CD14-positive monocyte (primary cell): ENCODE results near the gene NUP50. TPM values are rescaled to one million over a fixed set of nuclear protein-coding genes. Genes with fewer than 3 reads are reported as not detected.

ENCODE experiments used
- DNase-seq, 3 donors: peaks; one replicate each; pipeline ENCODE4 v3.0.0-alpha.2; 2011 to 2022
- H2AFZ ChIP-seq: 2 replicates; pipeline ENCODE4 v1.6.0; 2012; ENCODE audit warnings: mild to moderate bottlenecking, low read depth, low read length, inconsistent platforms; ENCODE audit not compliant: insufficient read depth, poor library complexity, severe bottlenecking
- H3K27ac ChIP-seq, 2 donors: 1 replicate in 1 of 2; 2 replicates in 1 of 2; pipeline ENCODE4 v1.5.1; 2012 to 2013; ENCODE audit warnings: low read length in 2 of 2, control low read depth in 1 of 2, inconsistent platforms in 1 of 2, low read depth in 1 of 2, mild to moderate bottlenecking in 1 of 2
- H3K27me3 ChIP-seq, 2 donors: one replicate each; pipeline versions ENCODE4 v1.6.0 to v1.6.1; 2011 to 2013; ENCODE audit warnings: low read length in 2 of 2; ENCODE audit not compliant: control insufficient read depth in 2 of 2, insufficient read depth in 2 of 2
- H3K36me3 ChIP-seq, 2 donors: replicated peaks in 1 of 2; 1 replicate in 1 of 2; 2 replicates in 1 of 2; pipeline versions ENCODE4 v1.5.1 to v1.6.1; 2012 to 2013; ENCODE audit warnings: low read length in 2 of 2, control low read depth in 1 of 2, inconsistent platforms in 1 of 2, mild to moderate bottlenecking in 1 of 2; ENCODE audit not compliant: insufficient read depth in 2 of 2, control insufficient read depth in 1 of 2
- H3K4me1 ChIP-seq, 2 donors: 1 replicate in 1 of 2; 2 replicates in 1 of 2; pipeline versions ENCODE4 v1.5.1 to v1.6.1; 2012 to 2013; ENCODE audit warnings: low read length in 2 of 2, control low read depth in 1 of 2, inconsistent platforms in 1 of 2, mild to moderate bottlenecking in 1 of 2, moderate library complexity in 1 of 2; ENCODE audit not compliant: insufficient read depth in 2 of 2, control insufficient read depth in 1 of 2
- H3K4me2 ChIP-seq: replicated peaks from 2 replicates; pipeline ENCODE3; 2012; ENCODE audit warnings: low read length, moderate library complexity, mild to moderate bottlenecking; ENCODE audit not compliant: poor library complexity, severe bottlenecking; ENCODE audit errors: extremely low read depth
- H3K4me3 ChIP-seq, 3 experiments: fragments of 200-600 bp in 1 of 3; sonication (generic) in 1 of 3; replicated peaks in 1 of 3; 1 replicate in 2 of 3; 2 replicates in 1 of 3; pipeline ENCODE4 v1.5.1; 2011 to 2013; ENCODE audit warnings: low read length in 3 of 3, mild to moderate bottlenecking in 3 of 3, control low read depth in 2 of 3, low read depth in 2 of 3, inconsistent platforms in 1 of 3, moderate library complexity in 1 of 3
- H3K79me2 ChIP-seq: 2 replicates; pipeline ENCODE4 v1.6.0; 2012; ENCODE audit warnings: mild to moderate bottlenecking, control low read depth, inconsistent platforms, low read length, moderate library complexity; ENCODE audit not compliant: insufficient read depth
- H3K9ac ChIP-seq: 2 replicates; pipeline ENCODE4 v1.6.0; 2017; ENCODE audit warnings: low read length, mild to moderate bottlenecking; ENCODE audit not compliant: insufficient read depth, poor library complexity, severe bottlenecking
- H3K9me3 ChIP-seq, 2 donors: replicated peaks in 1 of 2; 1 replicate in 1 of 2; 2 replicates in 1 of 2; pipeline versions ENCODE4 v1.5.1 to v1.6.1; 2012 to 2013; ENCODE audit warnings: low read length in 2 of 2, control low read depth in 1 of 2; ENCODE audit not compliant: control insufficient read depth in 1 of 2, insufficient read depth in 1 of 2
- H4K20me1 ChIP-seq: 2 replicates; pipeline ENCODE4 v1.6.0; 2012; ENCODE audit warnings: mild to moderate bottlenecking, low read length, control low read depth, moderate library complexity; ENCODE audit not compliant: insufficient read depth
- H3K27ac Mint-ChIP-seq, 7 donors: one replicate each; pipeline ENCODE4 v1.8.0; 2020; ENCODE audit warnings: mild to moderate bottlenecking in 7 of 7, mixed read lengths in 7 of 7, moderate library complexity in 6 of 7, inconsistent platforms in 2 of 7
- H3K27me3 Mint-ChIP-seq, 3 donors: one replicate each; pipeline ENCODE4 v1.8.0; 2021 to 2022; ENCODE audit warnings: low read depth in 3 of 3, mild to moderate bottlenecking in 3 of 3, mixed read lengths in 3 of 3, moderate library complexity in 3 of 3, inconsistent platforms in 1 of 3
- H3K36me3 Mint-ChIP-seq, 2 donors: one replicate each; pipeline ENCODE4 v1.8.0; 2020; ENCODE audit warnings: mixed read lengths in 2 of 2, inconsistent platforms in 1 of 2, mild to moderate bottlenecking in 1 of 2
- H3K4me1 Mint-ChIP-seq: one replicate; pipeline ENCODE4 v1.8.0; 2020; ENCODE audit warnings: mild to moderate bottlenecking, mixed read lengths
- H3K4me3 Mint-ChIP-seq, 2 donors: one replicate each; pipeline ENCODE4 v1.8.0; 2020; ENCODE audit warnings: mild to moderate bottlenecking in 2 of 2, mixed read lengths in 2 of 2, moderate library complexity in 1 of 2
- H3K9me3 Mint-ChIP-seq, 7 donors: one replicate each; pipeline ENCODE4 v1.8.0; 2020 to 2022; ENCODE audit warnings: mixed read lengths in 7 of 7, mild to moderate bottlenecking in 6 of 7, moderate library complexity in 6 of 7, inconsistent platforms in 2 of 7
- CTCF ChIP-seq: fragments of 200-600 bp; IDR thresholded peaks from one replicate; pipeline ENCODE4 v1.8.0; 2022; ENCODE audit warnings: antibody characterized with exemption, mild to moderate bottlenecking
- WGBS: methylation state at CpG from one replicate; pipeline ENCODE4 v1.1.5; 2013; ENCODE audit warnings: missing lambda C conversion rate; ENCODE audit not compliant: insufficient coverage; 5-methylcytosine and 5-hydroxymethylcytosine counted together
- intact Hi-C, 2 donors: fragments of 100-400 bp; cut with micrococcal nuclease; formaldehyde crosslinking; loops; one replicate each; pipeline versions ENCODE4 v1.15.0 to v1.15.1; 2023
- polyA plus RNA-seq, 3 donors: library from polyadenylated mRNA; depleted of rRNA in 1 of 3; unstranded in 2 of 3; stranded (reverse) in 1 of 3; fragments of 300-500 nt in 2 of 3; fragments of >200 nt in 1 of 3; fragmentation: Illumina TruSeq in 2 of 3; gene quantifications; 1 replicate in 2 of 3; 2 replicates in 1 of 3; pipeline ENCODE4 v1.2.3, GENCODE V29; 2012 to 2021

NUP50 gene
- polyA plus RNA-seq, 3 donors = 23.4 to 28.4 (median 26.9) TPM

DNA sequence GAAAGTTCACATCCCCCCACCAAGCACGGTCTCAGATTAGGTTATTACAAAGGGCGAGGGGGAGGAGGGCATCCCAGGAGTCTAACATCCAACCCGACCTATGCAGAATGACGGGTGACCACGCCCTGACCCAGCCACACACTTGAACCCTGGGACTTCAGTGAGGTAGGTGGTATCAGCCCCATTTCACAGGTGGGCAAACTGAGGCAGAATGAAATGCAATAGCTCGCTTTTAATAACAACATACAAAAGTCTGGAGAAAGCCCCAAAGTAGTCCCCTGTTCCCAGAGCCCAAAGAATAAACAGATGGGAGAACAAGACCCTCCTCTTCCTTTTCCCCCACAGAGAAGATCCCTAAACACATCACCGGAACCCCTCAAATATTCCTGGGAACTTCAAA lies 31.9 kb downstream of the NUP50 start:
- TF ChIP-seq CTCF = no peak
- intact Hi-C loops = no loop called here
- WGBS = 100% methylated on average over 2 of the region's 7 CpGs
- Histone ChIP-seq H3K4me2 (no peak overlapping the region), H3K27ac (no peak overlapping the region), H4K20me1 (peaks cover 92% of the 10 kb centered on the region), H3K9me3 (no peaks in the 10 kb centered on the region), H3K36me3 (peaks cover 78 to 96% of the 10 kb centered on the region in 2 donors), H3K4me3 (no peak overlapping the region), H3K79me2 (peaks cover 42% of the 10 kb centered on the region), H3K27me3 (no peaks in the 10 kb centered on the region), H2AFZ (no peak overlapping the region), H3K4me1 (no peaks in the 10 kb centered on the region), H3K9ac (no peak overlapping the region)
- no peaks in the 10 kb centered on the region for H3K9me3 Mint-ChIP-seq
- H3K27me3 Mint-ChIP-seq = no peaks in the 10 kb centered on the region
- peak overlapping the region in 2 of 7 donors; percentile 36 to 46 for H3K27ac Mint-ChIP-seq
- H3K4me3 Mint-ChIP-seq = no peak overlapping the region
- no peak for DNase-seq
- peaks cover 71 to 91% of the 10 kb centered on the region in 2 donors for H3K36me3 Mint-ChIP-seq
- no peaks in the 10 kb centered on the region for H3K4me1 Mint-ChIP-seq

DNA sequence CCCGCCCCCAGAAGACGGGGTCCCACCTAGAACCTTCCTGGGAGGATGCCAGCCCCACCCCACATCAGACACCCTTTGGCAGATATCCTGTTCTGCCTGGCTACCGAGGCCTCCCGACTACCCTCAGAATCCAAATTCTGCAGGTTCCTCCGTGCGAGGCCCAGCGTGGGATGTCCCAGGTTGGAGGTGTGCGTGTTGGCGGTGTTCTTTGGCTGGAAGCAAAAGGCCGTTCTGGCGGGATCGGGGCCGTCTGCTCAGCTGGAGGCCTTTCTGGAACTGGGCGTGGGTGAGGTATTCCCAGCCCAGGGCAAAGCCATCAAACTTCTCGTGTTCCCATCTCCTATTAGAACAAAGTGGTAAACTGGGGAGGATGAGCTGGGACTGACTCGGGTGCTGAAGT lies 32.6 kb downstream of the NUP50 start:
- peaks cover 47% of the 10 kb centered on the region for H3K79me2 ChIP-seq
- intact Hi-C loops = no loop called here
- no peak overlapping the region for H3K4me3 Mint-ChIP-seq
- H3K27ac ChIP-seq = no peak overlapping the region
- no peak overlapping the region for H3K4me2 ChIP-seq
- H3K36me3 ChIP-seq = peaks cover 81 to 96% of the 10 kb centered on the region in 2 donors
- no peaks in the 10 kb centered on the region for H3K4me1 Mint-ChIP-seq
- no peak overlapping the region for H2AFZ ChIP-seq
- WGBS = 100% methylated on average over 3 of the region's 16 CpGs
- no peaks in the 10 kb centered on the region for H3K27me3 Mint-ChIP-seq
- peaks cover 72 to 92% of the 10 kb centered on the region in 2 donors for H3K36me3 Mint-ChIP-seq
- no peak for TF ChIP-seq CTCF
- H3K4me1 ChIP-seq = no peaks in the 10 kb centered on the region
- H4K20me1 ChIP-seq = peaks cover 92% of the 10 kb centered on the region
- DNase-seq = no peak
- H3K4me3 ChIP-seq = no peak overlapping the region
- H3K27me3 ChIP-seq = no peaks in the 10 kb centered on the region
- peak overlapping the region in 1 of 7 donors; percentile 57 for H3K27ac Mint-ChIP-seq
- H3K9ac ChIP-seq = no peak overlapping the region
- H3K9me3 ChIP-seq = no peaks in the 10 kb centered on the region
- no peaks in the 10 kb centered on the region for H3K9me3 Mint-ChIP-seq
